Neural cell (in vitro differentiated cells): ENCODE measurements around the gene ARHGAP24.

ENCODE experiments used
- RAD21 ChIP-seq: fragments of 450-650 bp; conservative IDR thresholded peaks from 2 replicates; pipeline ENCODE4 v1.6.1; 2014; ENCODE audit warnings: antibody characterized with exemption, mild to moderate bottlenecking, moderate library complexity
- SMC3 ChIP-seq: fragments of 450-650 bp; conservative IDR thresholded peaks from 2 replicates; pipeline ENCODE4 v1.6.1; 2014; ENCODE audit warnings: antibody characterized with exemption, mild to moderate bottlenecking, moderate library complexity; ENCODE audit not compliant: poor library complexity
- TF ChIP-seq, protein P1 (sequence below): fragments of 450-650 bp; IDR thresholded peaks from 2 replicates; pipeline ENCODE4 v1.5.1; 2014; ENCODE audit warnings: antibody characterized with exemption, mild to moderate bottlenecking, moderate library complexity; ENCODE audit not compliant: poor library complexity, severe bottlenecking
- TF ChIP-seq, protein P2 (sequence below): IDR thresholded peaks from 2 replicates; pipeline ENCODE4 v1.6.1; 2012; ENCODE audit warnings: borderline replicate concordance

DNA sequence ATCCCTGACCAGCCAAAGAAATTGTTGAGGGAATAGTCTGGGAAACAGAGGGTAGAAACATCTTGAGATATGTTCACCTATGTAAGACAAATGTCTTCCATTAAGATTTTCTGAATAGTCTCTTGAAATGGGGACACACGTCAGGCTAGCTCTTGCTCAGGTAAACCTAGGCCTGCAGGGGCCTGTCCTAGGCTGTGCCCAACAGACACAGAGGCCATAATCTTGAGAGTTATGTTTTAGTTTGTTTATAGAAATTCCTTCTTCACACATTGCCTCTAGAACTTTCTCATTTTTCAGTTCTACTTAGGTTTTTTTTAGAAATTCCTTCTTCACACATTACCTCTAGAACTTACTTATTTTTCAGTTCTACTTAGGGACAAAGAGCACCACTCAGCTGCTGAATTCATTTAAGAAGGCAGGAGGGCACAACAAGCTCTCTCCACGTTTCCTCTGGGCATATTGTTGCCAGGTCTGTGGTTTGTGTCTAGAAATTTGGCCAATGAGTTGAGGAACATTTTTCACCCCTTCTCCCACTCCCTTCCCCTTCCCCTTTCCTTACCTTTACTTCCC, 94.9 kb downstream of the ARHGAP24 start:
- TF ChIP-seq, protein P1, sequence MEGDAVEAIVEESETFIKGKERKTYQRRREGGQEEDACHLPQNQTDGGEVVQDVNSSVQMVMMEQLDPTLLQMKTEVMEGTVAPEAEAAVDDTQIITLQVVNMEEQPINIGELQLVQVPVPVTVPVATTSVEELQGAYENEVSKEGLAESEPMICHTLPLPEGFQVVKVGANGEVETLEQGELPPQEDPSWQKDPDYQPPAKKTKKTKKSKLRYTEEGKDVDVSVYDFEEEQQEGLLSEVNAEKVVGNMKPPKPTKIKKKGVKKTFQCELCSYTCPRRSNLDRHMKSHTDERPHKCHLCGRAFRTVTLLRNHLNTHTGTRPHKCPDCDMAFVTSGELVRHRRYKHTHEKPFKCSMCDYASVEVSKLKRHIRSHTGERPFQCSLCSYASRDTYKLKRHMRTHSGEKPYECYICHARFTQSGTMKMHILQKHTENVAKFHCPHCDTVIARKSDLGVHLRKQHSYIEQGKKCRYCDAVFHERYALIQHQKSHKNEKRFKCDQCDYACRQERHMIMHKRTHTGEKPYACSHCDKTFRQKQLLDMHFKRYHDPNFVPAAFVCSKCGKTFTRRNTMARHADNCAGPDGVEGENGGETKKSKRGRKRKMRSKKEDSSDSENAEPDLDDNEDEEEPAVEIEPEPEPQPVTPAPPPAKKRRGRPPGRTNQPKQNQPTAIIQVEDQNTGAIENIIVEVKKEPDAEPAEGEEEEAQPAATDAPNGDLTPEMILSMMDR = no peak
- TF ChIP-seq RAD21 (no peak), SMC3 (no peak)
- TF ChIP-seq, protein P2, sequence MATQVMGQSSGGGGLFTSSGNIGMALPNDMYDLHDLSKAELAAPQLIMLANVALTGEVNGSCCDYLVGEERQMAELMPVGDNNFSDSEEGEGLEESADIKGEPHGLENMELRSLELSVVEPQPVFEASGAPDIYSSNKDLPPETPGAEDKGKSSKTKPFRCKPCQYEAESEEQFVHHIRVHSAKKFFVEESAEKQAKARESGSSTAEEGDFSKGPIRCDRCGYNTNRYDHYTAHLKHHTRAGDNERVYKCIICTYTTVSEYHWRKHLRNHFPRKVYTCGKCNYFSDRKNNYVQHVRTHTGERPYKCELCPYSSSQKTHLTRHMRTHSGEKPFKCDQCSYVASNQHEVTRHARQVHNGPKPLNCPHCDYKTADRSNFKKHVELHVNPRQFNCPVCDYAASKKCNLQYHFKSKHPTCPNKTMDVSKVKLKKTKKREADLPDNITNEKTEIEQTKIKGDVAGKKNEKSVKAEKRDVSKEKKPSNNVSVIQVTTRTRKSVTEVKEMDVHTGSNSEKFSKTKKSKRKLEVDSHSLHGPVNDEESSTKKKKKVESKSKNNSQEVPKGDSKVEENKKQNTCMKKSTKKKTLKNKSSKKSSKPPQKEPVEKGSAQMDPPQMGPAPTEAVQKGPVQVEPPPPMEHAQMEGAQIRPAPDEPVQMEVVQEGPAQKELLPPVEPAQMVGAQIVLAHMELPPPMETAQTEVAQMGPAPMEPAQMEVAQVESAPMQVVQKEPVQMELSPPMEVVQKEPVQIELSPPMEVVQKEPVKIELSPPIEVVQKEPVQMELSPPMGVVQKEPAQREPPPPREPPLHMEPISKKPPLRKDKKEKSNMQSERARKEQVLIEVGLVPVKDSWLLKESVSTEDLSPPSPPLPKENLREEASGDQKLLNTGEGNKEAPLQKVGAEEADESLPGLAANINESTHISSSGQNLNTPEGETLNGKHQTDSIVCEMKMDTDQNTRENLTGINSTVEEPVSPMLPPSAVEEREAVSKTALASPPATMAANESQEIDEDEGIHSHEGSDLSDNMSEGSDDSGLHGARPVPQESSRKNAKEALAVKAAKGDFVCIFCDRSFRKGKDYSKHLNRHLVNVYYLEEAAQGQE = no peak
